HepG2 (cell line): ENCODE measurements around the gene SMARCD1. TPM values are rescaled to one million over a fixed set of nuclear protein-coding genes. Genes with fewer than 3 reads are reported as not detected.

Source experiments
- ARID5B ChIP-seq: IDR thresholded peaks from 2 replicates; pipeline ENCODE4 v1.4.0; 2020; ENCODE audit warnings: mild to moderate bottlenecking, missing genetic modification reagents
- DNMT3B ChIP-seq: conservative IDR thresholded peaks from 2 replicates; pipeline ENCODE4 v1.6.1; 2016; ENCODE audit warnings: missing biosample characterization, control low read depth
- KLF13 ChIP-seq: sonication (generic); formaldehyde crosslinking; IDR thresholded peaks from 2 replicates; pipeline ENCODE4 v1.4.0; 2020; ENCODE audit warnings: mild to moderate bottlenecking, missing genetic modification reagents
- KLF15 ChIP-seq: sonication (generic); formaldehyde crosslinking; IDR thresholded peaks from 2 replicates; pipeline ENCODE4 v1.8.1; 2023; ENCODE audit warnings: borderline replicate concordance, mild to moderate bottlenecking, inconsistent platforms, missing genetic modification reagents, mixed read lengths
- MATR3 ChIP-seq: sonication (generic); formaldehyde crosslinking; IDR thresholded peaks from 2 replicates; pipeline ENCODE4 v1.4.0; 2020; ENCODE audit warnings: missing genetic modification reagents
- MTF2 ChIP-seq: sonication (generic); formaldehyde crosslinking; IDR thresholded peaks from 2 replicates; pipeline ENCODE4 v1.5.0; 2020; ENCODE audit warnings: missing genetic modification reagents, borderline replicate concordance
- SMAD9 ChIP-seq: sonication (generic); formaldehyde crosslinking; IDR thresholded peaks from 2 replicates; pipeline ENCODE4 v1.5.1; 2020; ENCODE audit warnings: mild to moderate bottlenecking, missing genetic modification reagents
- SP1 ChIP-seq, 2 experiments: fragments of 450-650 bp in 1 of 2; sonication (generic) in 1 of 2; formaldehyde crosslinking in 1 of 2; IDR thresholded peaks; 2 replicates each; pipeline versions ENCODE4 v1.4.0 to v1.6.1; 2016 to 2020; ENCODE audit warnings: missing genetic modification reagents in 1 of 2
- TCF7 ChIP-seq: sonication (generic); IDR thresholded peaks from 2 replicates; pipeline ENCODE4 v1.6.1; 2016; ENCODE audit warnings: antibody characterized with exemption, low read depth
- TFDP2 ChIP-seq: sonication (generic); formaldehyde crosslinking; IDR thresholded peaks from 2 replicates; pipeline ENCODE4 v1.4.0; 2020; ENCODE audit warnings: missing genetic modification reagents
- ZC3H13 ChIP-seq: sonication (generic); formaldehyde crosslinking; IDR thresholded peaks from 2 replicates; pipeline ENCODE4 v1.8.1; 2023; ENCODE audit warnings: mild to moderate bottlenecking, missing genetic modification reagents, moderate library complexity
- ZNF101 ChIP-seq: sonication (generic); formaldehyde crosslinking; IDR thresholded peaks from 2 replicates; pipeline ENCODE4 v1.4.0; 2020; ENCODE audit warnings: mild to moderate bottlenecking, low read depth, missing genetic modification reagents, borderline replicate concordance
- ZNF180 ChIP-seq: sonication (generic); formaldehyde crosslinking; IDR thresholded peaks from 2 replicates; pipeline ENCODE4 v1.4.0; 2020; ENCODE audit warnings: low read depth, missing genetic modification reagents, borderline replicate concordance
- ZNF576 ChIP-seq: sonication (generic); formaldehyde crosslinking; IDR thresholded peaks from 2 replicates; pipeline ENCODE4 v1.4.0; 2020; ENCODE audit warnings: mild to moderate bottlenecking, missing genetic modification reagents
- ZNF687 ChIP-seq: sonication (generic); formaldehyde crosslinking; IDR thresholded peaks from 2 replicates; pipeline ENCODE4 v1.5.1; 2020; ENCODE audit warnings: mild to moderate bottlenecking, missing genetic modification reagents, moderate library complexity
- ZNF891 ChIP-seq: sonication (generic); formaldehyde crosslinking; IDR thresholded peaks from 2 replicates; pipeline ENCODE4 v1.5.0; 2020; ENCODE audit warnings: mild to moderate bottlenecking, missing genetic modification reagents
- polyA plus RNA-seq, 8 experiments: library from polyadenylated mRNA; depleted of rRNA in 3 of 8; stranded (reverse) in 7 of 8; unstranded in 1 of 8; fragments of >200 nt; fragmentation: Illumina TruSeq in 4 of 8; extraction: Trizol in 4 of 8; gene quantifications; 2 replicates each; pipeline versions ENCODE4 v1.2.1 to v1.2.3, GENCODE V29; 2011 to 2016; ENCODE audit warnings: low read depth in 4 of 8, missing spikeins in 1 of 8, mixed read lengths in 1 of 8; ENCODE audit not compliant: insufficient read depth in 1 of 8
- total RNA-seq, 5 experiments: library from RNA; depleted of rRNA; stranded (reverse); fragments of >200 nt; fragmentation: Illumina TruSeq; extraction: Trizol; gene quantifications; 2 replicates each; pipeline ENCODE4 v1.2.3, GENCODE V29; 2016; ENCODE audit warnings: low read depth in 1 of 5

The SMARCD1 gene
- total and polyA plus RNA-seq, 2 of the 13 experiments (the other 11 are each of a cell fraction or from before 2014, with no cell fraction given) = 51.7 to 54.6 TPM

GRCh38 chr12:50055831-50056638 is 29.1 kb upstream of the SMARCD1 start (continued):
- no peak for TF ChIP-seq KLF15 (CRISPR knock-in tag)
- 0 out of 2 replicates have a peak, but pooled peaks have one; percentile 31 for TF ChIP-seq TFDP2
- TF ChIP-seq ZNF180 = no peak
- no peak for TF ChIP-seq SP1 (IDR thresholded peaks at IDR 0.05)
- TF ChIP-seq SP1 (CRISPR knock-in tag; IDR thresholded peaks at IDR 0.05) = no peak
- TF ChIP-seq ZNF687 (CRISPR knock-in tag) = peak; percentile 38
- TF ChIP-seq SMAD9 (CRISPR knock-in tag) = no peak
- no peak for TF ChIP-seq MTF2
- TF ChIP-seq MATR3 (CRISPR knock-in tag) = no peak
- TF ChIP-seq DNMT3B (CRISPR knock-in tag) = no peak
- no peak for TF ChIP-seq ZC3H13 (CRISPR knock-in tag)
- no peak for TF ChIP-seq ZNF101 (CRISPR knock-in tag)
- TF ChIP-seq ZNF891 = 0 out of 2 replicates have a peak, but pooled peaks have one; percentile 21
- TF ChIP-seq ZNF576 (CRISPR knock-in tag) = no peak
- no peak for TF ChIP-seq ARID5B
- TF ChIP-seq TCF7 = no peak
- no peak for TF ChIP-seq KLF13
